ENCODE measurements around the gene NUP210L. TPM values are rescaled to one million over a fixed set of nuclear protein-coding genes. Genes with fewer than 3 reads are reported as not detected.
A peak's percentile ranks its signal among the peaks of the same experiment; 100 is the strongest.

NUP210L gene
- total and polyA plus RNA-seq, 9 of the 15 experiments (the other 6 are each of a cell fraction or from before 2014, with no cell fraction given), result 0.01 to 0.04 TPM; not detected in 7

DNA sequence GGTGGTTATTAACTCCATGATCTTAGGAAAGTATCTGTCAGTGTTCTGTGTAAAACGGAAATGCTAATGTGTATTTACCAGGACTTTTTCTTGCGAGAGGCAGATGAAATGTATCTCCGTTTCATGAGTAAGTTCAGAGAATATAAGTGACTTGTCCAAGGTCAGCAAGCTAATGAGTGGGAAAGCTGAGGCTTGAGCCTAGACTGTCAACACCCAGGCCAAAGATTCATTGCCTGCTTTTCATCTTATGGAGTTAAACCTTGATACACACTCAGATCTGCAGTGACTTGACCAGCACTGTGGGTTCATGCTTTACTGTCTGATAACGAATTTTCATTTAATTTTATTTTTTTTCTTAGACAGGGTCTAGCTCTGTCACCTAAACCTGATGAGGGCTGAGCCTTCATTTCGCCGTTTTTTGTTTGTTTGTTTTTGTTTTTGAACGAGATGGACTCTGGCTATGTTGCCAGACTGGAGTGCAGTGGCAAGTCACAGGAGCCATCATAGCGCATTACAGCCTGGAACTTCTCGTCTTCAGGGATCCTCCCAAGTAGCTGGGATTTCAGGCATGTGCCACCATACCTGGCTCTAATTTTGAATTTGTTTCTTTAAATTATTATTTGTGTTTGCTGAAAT, 176.5 kb downstream of the NUP210L start:
- FAIRE-seq (peak; percentile 81), ATAC-seq (peak; percentile 38), DNase-seq (ENCODE audit: extremely low read depth in 1 of 4, low spot score in 3 of 4) (peak in 1 of 4 experiments; percentile 63)
- WGBS (ENCODE audit: insufficient coverage, low coverage, missing lambda C conversion rate), result 1% methylated on average over 9 of the region's 9 CpGs
- no peaks in the 10 kb centered on the region for H3K9me3 ChIP-seq (replicated peaks; ENCODE audit: control insufficient read depth, insufficient read depth, low read depth, low read length)
- H3K27ac ChIP-seq (ENCODE audit: extremely low read depth, low read depth, low read length), result peak overlapping the region; percentile 91
- no peaks in the 10 kb centered on the region for H4K20me1 ChIP-seq (replicated peaks; ENCODE audit: control insufficient read depth, insufficient read depth, low read length)
- intact Hi-C loops (cut with micrococcal nuclease), result loop anchor here (2.0 kb wide), 1 partner anchor 56 kb away; the partner anchor contains the start of gene GATAD2B
- peak overlapping the region; percentile 89 for H2AFZ ChIP-seq (ENCODE audit: low read depth, low read length)
- BruUV-seq (replicated peaks), result no TSS peak
- in situ Hi-C loops (cut with MboI), result no loop called here
- H3K27me3 ChIP-seq (ENCODE audit: control insufficient read depth in 2 of 2, insufficient read depth in 2 of 2, low read length in 2 of 2), result no peaks in the 10 kb centered on the region
- H3K4me1 ChIP-seq (replicated peaks in 1 of 2; ENCODE audit: control insufficient read depth in 2 of 2, insufficient read depth in 2 of 2, low read length in 2 of 2), result peaks cover 13 to 19% of the 10 kb centered on the region in 2 experiments; a peak in 4 of 5 replicates
- POLR2A ChIA-PET, result interaction anchor here (0.6 to 7.1 kb wide), 19 partner anchors 8 to 306 kb away, joined by 3 to 104 read pairs (median 5); partner anchors contain the start of genes CREB3L4, CRTC2, DENND4B and RAB13
- peak overlapping the region; percentile 99 for H3K4me2 ChIP-seq (ENCODE audit: insufficient read depth, low read length)
- no peaks in the 10 kb centered on the region for H3K9me1 ChIP-seq (ENCODE audit: control insufficient read depth, insufficient read depth, low read length)
- H3K9ac ChIP-seq (ENCODE audit: insufficient read depth in 1 of 2, low read depth in 2 of 2, low read length in 2 of 2), result peak overlapping the region; percentile 69 to 98
- peaks cover 45% of the 10 kb centered on the region for H3K36me3 ChIP-seq (ENCODE audit: control insufficient read depth, insufficient read depth, low read length)
- peaks cover 42% of the 10 kb centered on the region for H3K79me2 ChIP-seq (ENCODE audit: control insufficient read depth, insufficient read depth, low read length)
- H3K4me3 ChIP-seq, result peak overlapping the region; percentile 84
- CTCF ChIA-PET (ENCODE audit: low intra/inter-chr PET ratio), result no interaction called here
- TF ChIP-seq, protein P1, sequence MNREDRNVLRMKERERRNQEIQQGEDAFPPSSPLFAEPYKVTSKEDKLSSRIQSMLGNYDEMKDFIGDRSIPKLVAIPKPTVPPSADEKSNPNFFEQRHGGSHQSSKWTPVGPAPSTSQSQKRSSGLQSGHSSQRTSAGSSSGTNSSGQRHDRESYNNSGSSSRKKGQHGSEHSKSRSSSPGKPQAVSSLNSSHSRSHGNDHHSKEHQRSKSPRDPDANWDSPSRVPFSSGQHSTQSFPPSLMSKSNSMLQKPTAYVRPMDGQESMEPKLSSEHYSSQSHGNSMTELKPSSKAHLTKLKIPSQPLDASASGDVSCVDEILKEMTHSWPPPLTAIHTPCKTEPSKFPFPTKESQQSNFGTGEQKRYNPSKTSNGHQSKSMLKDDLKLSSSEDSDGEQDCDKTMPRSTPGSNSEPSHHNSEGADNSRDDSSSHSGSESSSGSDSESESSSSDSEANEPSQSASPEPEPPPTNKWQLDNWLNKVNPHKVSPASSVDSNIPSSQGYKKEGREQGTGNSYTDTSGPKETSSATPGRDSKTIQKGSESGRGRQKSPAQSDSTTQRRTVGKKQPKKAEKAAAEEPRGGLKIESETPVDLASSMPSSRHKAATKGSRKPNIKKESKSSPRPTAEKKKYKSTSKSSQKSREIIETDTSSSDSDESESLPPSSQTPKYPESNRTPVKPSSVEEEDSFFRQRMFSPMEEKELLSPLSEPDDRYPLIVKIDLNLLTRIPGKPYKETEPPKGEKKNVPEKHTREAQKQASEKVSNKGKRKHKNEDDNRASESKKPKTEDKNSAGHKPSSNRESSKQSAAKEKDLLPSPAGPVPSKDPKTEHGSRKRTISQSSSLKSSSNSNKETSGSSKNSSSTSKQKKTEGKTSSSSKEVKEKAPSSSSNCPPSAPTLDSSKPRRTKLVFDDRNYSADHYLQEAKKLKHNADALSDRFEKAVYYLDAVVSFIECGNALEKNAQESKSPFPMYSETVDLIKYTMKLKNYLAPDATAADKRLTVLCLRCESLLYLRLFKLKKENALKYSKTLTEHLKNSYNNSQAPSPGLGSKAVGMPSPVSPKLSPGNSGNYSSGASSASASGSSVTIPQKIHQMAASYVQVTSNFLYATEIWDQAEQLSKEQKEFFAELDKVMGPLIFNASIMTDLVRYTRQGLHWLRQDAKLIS (CRISPR knock-in tag; IDR thresholded peaks at IDR 0.05), result no peak
- TF ChIP-seq ZFP36 (IDR thresholded peaks at IDR 0.05; ENCODE audit: low read depth, low read length, partially characterized antibody) (no peak), LEF1 (IDR thresholded peaks at IDR 0.05) (0 out of 2 replicates have a peak, but pooled peaks have one; percentile 7), ASH1L (IDR thresholded peaks at IDR 0.05; ENCODE audit: borderline replicate concordance, low read depth, partially characterized antibody) (no peak), MTF1 (CRISPR knock-in tag; IDR thresholded peaks at IDR 0.05; ENCODE audit: borderline replicate concordance) (no peak), RBM25 (IDR thresholded peaks at IDR 0.05; ENCODE audit: low read depth, low read length, severe bottlenecking) (peak; percentile 30), SP1 (CRISPR knock-in tag; IDR thresholded peaks at IDR 0.05) (0 out of 2 replicates have a peak, but pooled peaks have one; percentile 10), MYNN (IDR thresholded peaks at IDR 0.05) (no peak), MYNN (CRISPR knock-in tag; IDR thresholded peaks at IDR 0.05) (no peak), MECOM (CRISPR knock-in tag; IDR thresholded peaks at IDR 0.05) (no peak), ZNF184 (CRISPR knock-in tag; IDR thresholded peaks at IDR 0.05) (no peak), STAT5A (IDR thresholded peaks at IDR 0.05; ENCODE audit: borderline replicate concordance, low read length) (no peak), CBFB (CRISPR knock-in tag; IDR thresholded peaks at IDR 0.05) (no peak), ARID1B (IDR thresholded peaks at IDR 0.05) (no peak), RCOR1 (IDR thresholded peaks at IDR 0.05; ENCODE audit: borderline replicate concordance in 1 of 2, low read depth in 2 of 2, low read length in 2 of 2) (peak in 1 of 2 experiments; percentile 40; a peak in 1 of 4 replicates), NR2F6 (CRISPR knock-in tag; IDR thresholded peaks at IDR 0.05) (no peak)
- TF ChIP-seq, protein P2, sequence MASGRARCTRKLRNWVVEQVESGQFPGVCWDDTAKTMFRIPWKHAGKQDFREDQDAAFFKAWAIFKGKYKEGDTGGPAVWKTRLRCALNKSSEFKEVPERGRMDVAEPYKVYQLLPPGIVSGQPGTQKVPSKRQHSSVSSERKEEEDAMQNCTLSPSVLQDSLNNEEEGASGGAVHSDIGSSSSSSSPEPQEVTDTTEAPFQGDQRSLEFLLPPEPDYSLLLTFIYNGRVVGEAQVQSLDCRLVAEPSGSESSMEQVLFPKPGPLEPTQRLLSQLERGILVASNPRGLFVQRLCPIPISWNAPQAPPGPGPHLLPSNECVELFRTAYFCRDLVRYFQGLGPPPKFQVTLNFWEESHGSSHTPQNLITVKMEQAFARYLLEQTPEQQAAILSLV (tag; IDR thresholded peaks at IDR 0.05), result no peak
- TF ChIP-seq, protein P3, sequence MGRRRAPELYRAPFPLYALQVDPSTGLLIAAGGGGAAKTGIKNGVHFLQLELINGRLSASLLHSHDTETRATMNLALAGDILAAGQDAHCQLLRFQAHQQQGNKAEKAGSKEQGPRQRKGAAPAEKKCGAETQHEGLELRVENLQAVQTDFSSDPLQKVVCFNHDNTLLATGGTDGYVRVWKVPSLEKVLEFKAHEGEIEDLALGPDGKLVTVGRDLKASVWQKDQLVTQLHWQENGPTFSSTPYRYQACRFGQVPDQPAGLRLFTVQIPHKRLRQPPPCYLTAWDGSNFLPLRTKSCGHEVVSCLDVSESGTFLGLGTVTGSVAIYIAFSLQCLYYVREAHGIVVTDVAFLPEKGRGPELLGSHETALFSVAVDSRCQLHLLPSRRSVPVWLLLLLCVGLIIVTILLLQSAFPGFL (CRISPR knock-in tag; IDR thresholded peaks at IDR 0.05), result no peak

Measured in K562 (cell line).